HepG2 (cell line): Measurements from ENCODE around the gene C1QTNF6. TPM values are rescaled to one million over a fixed set of nuclear protein-coding genes. Genes with fewer than 3 reads are reported as not detected.
A peak's percentile ranks its signal among the peaks of the same experiment; 100 is the strongest.

Experiments
- ARID5B ChIP-seq: IDR thresholded peaks from 2 replicates; pipeline ENCODE4 v1.4.0; 2020; ENCODE audit warnings: mild to moderate bottlenecking, missing genetic modification reagents
- ARNTL ChIP-seq: sonication (generic); formaldehyde crosslinking; IDR thresholded peaks from 2 replicates; pipeline ENCODE4 v1.4.0; 2020; ENCODE audit warnings: mild to moderate bottlenecking, missing genetic modification reagents
- CBX1 ChIP-seq: IDR thresholded peaks from one replicate; pipeline ENCODE4 v1.6.1; 2016; ENCODE audit warnings: antibody characterized with exemption, low read depth
- CEBPG ChIP-seq: IDR thresholded peaks from 2 replicates; pipeline ENCODE4 v1.6.1; 2016
- ONECUT2 ChIP-seq: sonication (generic); formaldehyde crosslinking; IDR thresholded peaks from 2 replicates; pipeline ENCODE4 v1.4.0; 2020; ENCODE audit warnings: missing genetic modification reagents
- PRDM15 ChIP-seq: sonication (generic); formaldehyde crosslinking; IDR thresholded peaks from 2 replicates; pipeline ENCODE4 v1.4.0; 2020; ENCODE audit warnings: missing genetic modification reagents
- SMAD1 ChIP-seq: sonication (generic); formaldehyde crosslinking; IDR thresholded peaks from 2 replicates; pipeline ENCODE4 v1.4.0; 2020; ENCODE audit warnings: missing genetic modification reagents, low read depth, mild to moderate bottlenecking, borderline replicate concordance
- UBTF ChIP-seq: sonication (generic); formaldehyde crosslinking; IDR thresholded peaks from 2 replicates; pipeline ENCODE4 v1.4.0; 2020; ENCODE audit warnings: mild to moderate bottlenecking, missing genetic modification reagents
- ZKSCAN5 ChIP-seq: sonication (generic); formaldehyde crosslinking; IDR thresholded peaks from 2 replicates; pipeline ENCODE4 v1.5.1; 2020; ENCODE audit warnings: mild to moderate bottlenecking, missing genetic modification reagents
- polyA plus RNA-seq, 8 experiments: library from polyadenylated mRNA; depleted of rRNA in 3 of 8; stranded (reverse) in 7 of 8; unstranded in 1 of 8; fragments of >200 nt; fragmentation: Illumina TruSeq in 4 of 8; extraction: Trizol in 4 of 8; gene quantifications; 2 replicates each; pipeline versions ENCODE4 v1.2.1 to v1.2.3, GENCODE V29; 2011 to 2016; ENCODE audit warnings: low read depth in 4 of 8, missing spikeins in 1 of 8, mixed read lengths in 1 of 8; ENCODE audit not compliant: insufficient read depth in 1 of 8
- total RNA-seq, 5 experiments: library from RNA; depleted of rRNA; stranded (reverse); fragments of >200 nt; fragmentation: Illumina TruSeq; extraction: Trizol; gene quantifications; 2 replicates each; pipeline ENCODE4 v1.2.3, GENCODE V29; 2016; ENCODE audit warnings: low read depth in 1 of 5
- TF ChIP-seq, protein P1 (sequence below): sonication (generic); formaldehyde crosslinking; IDR thresholded peaks from 2 replicates; pipeline ENCODE4 v1.8.0; 2022; ENCODE audit warnings: mild to moderate bottlenecking, missing genetic modification reagents
- TF ChIP-seq, protein P2 (sequence below): sonication (generic); formaldehyde crosslinking; IDR thresholded peaks from 2 replicates; pipeline ENCODE4 v1.9.0; 2022; ENCODE audit warnings: missing genetic modification reagents, mild to moderate bottlenecking, borderline replicate concordance
- TF ChIP-seq, protein P3 (sequence below): sonication (generic); formaldehyde crosslinking; IDR thresholded peaks from 2 replicates; pipeline ENCODE4 v1.4.0; 2020; ENCODE audit warnings: missing genetic modification reagents

The C1QTNF6 gene
- total and polyA plus RNA-seq, 2 of the 13 experiments (the other 11 are each of a cell fraction or from before 2014, with no cell fraction given) = 2.7 to 6.9 TPM

GRCh38 chr22:37178350-37179125, 9.5 kb downstream of the C1QTNF6 start (continued):
- TF ChIP-seq, protein P1, sequence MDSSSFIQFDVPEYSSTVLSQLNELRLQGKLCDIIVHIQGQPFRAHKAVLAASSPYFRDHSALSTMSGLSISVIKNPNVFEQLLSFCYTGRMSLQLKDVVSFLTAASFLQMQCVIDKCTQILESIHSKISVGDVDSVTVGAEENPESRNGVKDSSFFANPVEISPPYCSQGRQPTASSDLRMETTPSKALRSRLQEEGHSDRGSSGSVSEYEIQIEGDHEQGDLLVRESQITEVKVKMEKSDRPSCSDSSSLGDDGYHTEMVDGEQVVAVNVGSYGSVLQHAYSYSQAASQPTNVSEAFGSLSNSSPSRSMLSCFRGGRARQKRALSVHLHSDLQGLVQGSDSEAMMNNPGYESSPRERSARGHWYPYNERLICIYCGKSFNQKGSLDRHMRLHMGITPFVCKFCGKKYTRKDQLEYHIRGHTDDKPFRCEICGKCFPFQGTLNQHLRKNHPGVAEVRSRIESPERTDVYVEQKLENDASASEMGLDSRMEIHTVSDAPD = no peak
- TF ChIP-seq ARID5B (no peak), ARNTL (no peak), ZKSCAN5 (CRISPR knock-in tag) (no peak), CBX1 (no peak), ONECUT2 (CRISPR knock-in tag) (no peak), CEBPG (CRISPR knock-in tag) (0 out of 2 replicates have a peak, but pooled peaks have one; percentile 35), UBTF (0 out of 2 replicates have a peak, but pooled peaks have one; percentile 32), SMAD1 (no peak), PRDM15 (CRISPR knock-in tag) (no peak)
- TF ChIP-seq, protein P2, sequence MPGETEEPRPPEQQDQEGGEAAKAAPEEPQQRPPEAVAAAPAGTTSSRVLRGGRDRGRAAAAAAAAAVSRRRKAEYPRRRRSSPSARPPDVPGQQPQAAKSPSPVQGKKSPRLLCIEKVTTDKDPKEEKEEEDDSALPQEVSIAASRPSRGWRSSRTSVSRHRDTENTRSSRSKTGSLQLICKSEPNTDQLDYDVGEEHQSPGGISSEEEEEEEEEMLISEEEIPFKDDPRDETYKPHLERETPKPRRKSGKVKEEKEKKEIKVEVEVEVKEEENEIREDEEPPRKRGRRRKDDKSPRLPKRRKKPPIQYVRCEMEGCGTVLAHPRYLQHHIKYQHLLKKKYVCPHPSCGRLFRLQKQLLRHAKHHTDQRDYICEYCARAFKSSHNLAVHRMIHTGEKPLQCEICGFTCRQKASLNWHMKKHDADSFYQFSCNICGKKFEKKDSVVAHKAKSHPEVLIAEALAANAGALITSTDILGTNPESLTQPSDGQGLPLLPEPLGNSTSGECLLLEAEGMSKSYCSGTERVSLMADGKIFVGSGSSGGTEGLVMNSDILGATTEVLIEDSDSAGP (CRISPR knock-in tag) = 0 out of 2 replicates have a peak, but pooled peaks have one; percentile 82
- TF ChIP-seq, protein P3, sequence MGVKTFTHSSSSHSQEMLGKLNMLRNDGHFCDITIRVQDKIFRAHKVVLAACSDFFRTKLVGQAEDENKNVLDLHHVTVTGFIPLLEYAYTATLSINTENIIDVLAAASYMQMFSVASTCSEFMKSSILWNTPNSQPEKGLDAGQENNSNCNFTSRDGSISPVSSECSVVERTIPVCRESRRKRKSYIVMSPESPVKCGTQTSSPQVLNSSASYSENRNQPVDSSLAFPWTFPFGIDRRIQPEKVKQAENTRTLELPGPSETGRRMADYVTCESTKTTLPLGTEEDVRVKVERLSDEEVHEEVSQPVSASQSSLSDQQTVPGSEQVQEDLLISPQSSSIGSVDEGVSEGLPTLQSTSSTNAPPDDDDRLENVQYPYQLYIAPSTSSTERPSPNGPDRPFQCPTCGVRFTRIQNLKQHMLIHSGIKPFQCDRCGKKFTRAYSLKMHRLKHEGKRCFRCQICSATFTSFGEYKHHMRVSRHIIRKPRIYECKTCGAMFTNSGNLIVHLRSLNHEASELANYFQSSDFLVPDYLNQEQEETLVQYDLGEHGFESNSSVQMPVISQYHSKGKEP (CRISPR knock-in tag) = no peak
